ENCODE measurements around the gene TMEM92.

- TF ChIP-seq GATA3 (IDR thresholded peaks at IDR 0.05; ENCODE audit: low read depth, low read length) (no peak), GATA2 (IDR thresholded peaks at IDR 0.05; ENCODE audit: low read depth, low read length) (no peak)
These were observed 1.0 kb downstream of the TMEM92 start for GRCh38 chr17:50275279-50275678.

All from SH-SY5Y (cell line).